ENCODE results near the gene PRKD3.

Gene PRKD3

GRCh38 chr2:37348155-37348554, 23.5 kb upstream of the PRKD3 start:
- no peak for TF ChIP-seq CTCF (IDR thresholded peaks at IDR 0.05; ENCODE audit: extremely low read depth, insufficient read depth, missing control alignments)
- in situ Hi-C loops (cut with MboI; ENCODE audit: low pct_unique_long_range_greater_than_20kb, low sequenced_read_pairs, unreplicated experiment): no loop called here
- DNase-seq (ENCODE audit: low spot score): no peak

GRCh38 chr2:37344453-37345361, 20.1 kb upstream of the PRKD3 start, which contains the start of gene QPCT:
QPCT (plus strand) TSS chr2:37344630; CDS start chr2:37344732, 102 bp downstream.
- in situ Hi-C loops (cut with MboI; ENCODE audit: low pct_unique_long_range_greater_than_20kb, low sequenced_read_pairs, unreplicated experiment): no loop called here
- TF ChIP-seq CTCF (IDR thresholded peaks at IDR 0.05; ENCODE audit: extremely low read depth, insufficient read depth, missing control alignments): no peak
- peak; percentile 74 for DNase-seq (ENCODE audit: low spot score)

GRCh38 chr2:37343537-37344434, 19.2 kb upstream of the PRKD3 start:
- TF ChIP-seq CTCF (IDR thresholded peaks at IDR 0.05; ENCODE audit: extremely low read depth, insufficient read depth, missing control alignments): no peak
- DNase-seq (ENCODE audit: low spot score): no peak

GRCh38 chr2:37342591-37343220, 18.1 kb upstream of the PRKD3 start:
- no peak for TF ChIP-seq CTCF (IDR thresholded peaks at IDR 0.05; ENCODE audit: extremely low read depth, insufficient read depth, missing control alignments)
- in situ Hi-C loops (cut with MboI; ENCODE audit: low pct_unique_long_range_greater_than_20kb, low sequenced_read_pairs, unreplicated experiment): no loop called here

More at GRCh38 chr2:37343537-37344434, 19.2 kb upstream of the PRKD3 start:
- in situ Hi-C loops (cut with MboI; ENCODE audit: low pct_unique_long_range_greater_than_20kb, low sequenced_read_pairs, unreplicated experiment): no loop called here

GRCh38 chr2:37340637-37341036, 16.0 kb upstream of the PRKD3 start:
- DNase-seq (ENCODE audit: low spot score): no peak
- in situ Hi-C loops (cut with MboI; ENCODE audit: low pct_unique_long_range_greater_than_20kb, low sequenced_read_pairs, unreplicated experiment): no loop called here
- TF ChIP-seq CTCF (IDR thresholded peaks at IDR 0.05; ENCODE audit: extremely low read depth, insufficient read depth, missing control alignments): no peak

More at GRCh38 chr2:37342591-37343220, 18.1 kb upstream of the PRKD3 start:
- DNase-seq (ENCODE audit: low spot score): no peak

- DNase-seq (ENCODE audit: low spot score): no peak
- no peak for TF ChIP-seq CTCF (IDR thresholded peaks at IDR 0.05; ENCODE audit: extremely low read depth, insufficient read depth, missing control alignments)
- in situ Hi-C loops (cut with MboI; ENCODE audit: low pct_unique_long_range_greater_than_20kb, low sequenced_read_pairs, unreplicated experiment): no loop called here
Observed at GRCh38 chr2:37338933-37339332, 14.3 kb upstream of the PRKD3 start.
